MM.1S (cell line): ENCODE measurements around the gene MKRN2.
"Not testable (repeated sequence)": the region's sequence is repeated elsewhere in the genome, so short reads cannot be mapped to it uniquely, and the experiment has no call there.

Experiments
- DNase-seq: peaks from one replicate; pipeline ENCODE4 v3.0.0-alpha.2; 2015
- H2AFZ ChIP-seq: fragments of 300-600 bp; sonication (generic); 2 replicates; pipeline ENCODE4 v1.6.0; 2016; ENCODE audit warnings: antibody characterized with exemption, low read length
- H3F3A ChIP-seq: fragments of 300-600 bp; sonication (generic); 2 replicates; pipeline ENCODE4 v1.6.1; 2016; ENCODE audit warnings: mild to moderate bottlenecking, antibody characterized with exemption, low read length, moderate library complexity, mixed read lengths; ENCODE audit not compliant: insufficient read depth
- H3K27ac ChIP-seq: fragments of 300-600 bp; sonication (generic); 2 replicates; pipeline ENCODE4 v1.5.1; 2016; ENCODE audit warnings: mild to moderate bottlenecking, low read length
- H3K27me3 ChIP-seq: fragments of 300-600 bp; sonication (generic); replicated peaks from 2 replicates; pipeline ENCODE4 v1.6.0; 2016; ENCODE audit warnings: low read length; ENCODE audit not compliant: insufficient read depth
- H3K36me3 ChIP-seq: fragments of 300-600 bp; sonication (generic); replicated peaks from 2 replicates; pipeline ENCODE4 v1.6.1; 2016; ENCODE audit warnings: mild to moderate bottlenecking, low read length, mixed read lengths; ENCODE audit not compliant: insufficient read depth
- H3K4me1 ChIP-seq: fragments of 300-600 bp; sonication (generic); 2 replicates; pipeline ENCODE4 v1.6.1; 2016; ENCODE audit warnings: low read length, mixed read lengths
- H3K4me2 ChIP-seq: fragments of 300-600 bp; sonication (generic); 2 replicates; pipeline ENCODE4 v1.6.0; 2016; ENCODE audit warnings: low read depth, low read length
- H3K4me3 ChIP-seq: fragments of 300-600 bp; sonication (generic); 2 replicates; pipeline ENCODE4 v1.5.1; 2016; ENCODE audit warnings: low read length, mixed read lengths
- H3K79me2 ChIP-seq: fragments of 300-600 bp; sonication (generic); 2 replicates; pipeline ENCODE4 v1.6.1; 2016; ENCODE audit warnings: mixed run types, low read length, mixed read lengths
- H3K9ac ChIP-seq: fragments of 300-600 bp; sonication (generic); 2 replicates; pipeline ENCODE4 v1.6.1; 2016; ENCODE audit warnings: low read length, mixed read lengths
- H3K9me2 ChIP-seq: fragments of 300-600 bp; sonication (generic); replicated peaks from 2 replicates; pipeline ENCODE4 v1.6.1; 2016; ENCODE audit warnings: mild to moderate bottlenecking, low read length, mixed read lengths; ENCODE audit not compliant: insufficient read depth
- H3K9me3 ChIP-seq: fragments of 300-600 bp; sonication (generic); replicated peaks from 2 replicates; pipeline ENCODE4 v1.6.1; 2016; ENCODE audit warnings: mild to moderate bottlenecking, low read length, mixed read lengths; ENCODE audit not compliant: insufficient read depth
- H4K20me1 ChIP-seq: fragments of 300-600 bp; sonication (generic); 2 replicates; pipeline ENCODE4 v1.6.1; 2016; ENCODE audit warnings: mild to moderate bottlenecking, low read length, moderate library complexity, mixed read lengths; ENCODE audit not compliant: insufficient read depth
- EZH2 ChIP-seq: fragments of 300-600 bp; sonication (generic); optimal IDR thresholded peaks from 2 replicates; pipeline ENCODE3; 2017; ENCODE audit warnings: low read depth, mild to moderate bottlenecking, antibody characterized with exemption, low read length, mixed read lengths
- EZH2phosphoT487 ChIP-seq: fragments of 300-600 bp; sonication (generic); IDR thresholded peaks from 2 replicates; pipeline ENCODE4 v1.6.1; 2018; ENCODE audit warnings: antibody characterized with exemption, low read length
- TF ChIP-seq, protein P1 (sequence below): fragments of 300-600 bp; sonication (generic); IDR thresholded peaks from 2 replicates; pipeline ENCODE4 v1.5.1; 2016; ENCODE audit warnings: antibody characterized with exemption, low read length, mixed read lengths

The MKRN2 gene

DNA sequence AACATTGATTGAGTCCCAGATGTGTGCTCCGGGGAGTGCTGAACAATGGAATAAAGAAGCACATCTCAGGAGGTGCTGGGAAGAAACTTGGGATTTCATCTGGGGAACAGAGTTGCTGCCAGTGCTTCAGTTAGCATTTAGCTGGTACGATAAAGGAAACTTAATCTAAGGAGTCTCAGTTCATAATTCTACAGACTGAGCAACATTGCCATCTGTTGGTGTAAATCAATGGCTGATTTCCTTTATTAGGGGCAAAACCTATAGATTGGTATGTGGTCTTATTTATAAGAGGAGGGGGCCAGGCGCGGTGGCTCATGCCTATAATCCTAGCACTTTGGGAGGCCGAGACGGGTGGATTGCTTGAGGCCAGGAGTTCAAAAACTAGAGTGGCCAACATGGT is 20.5 kb upstream of the MKRN2 start:
- Histone ChIP-seq H3K27ac (no peak overlapping the region), H3K4me3 (no peak overlapping the region), H3K79me2 (no peaks in the 10 kb centered on the region), H3K9me2 (no peaks in the 10 kb centered on the region), H3K27me3 (no peaks in the 10 kb centered on the region), H2AFZ (no peak overlapping the region), H3F3A (no peaks in the 10 kb centered on the region), H3K36me3 (no peaks in the 10 kb centered on the region; the same call in 1 of the 2 replicates), H4K20me1 (no peaks in the 10 kb centered on the region), H3K9ac (no peak overlapping the region), H3K4me1 (no peaks in the 10 kb centered on the region), H3K9me3 (no peaks in the 10 kb centered on the region), H3K4me2 (no peak overlapping the region)
- no peak for DNase-seq
- no peak for TF ChIP-seq EZH2
- TF ChIP-seq, protein P1, sequence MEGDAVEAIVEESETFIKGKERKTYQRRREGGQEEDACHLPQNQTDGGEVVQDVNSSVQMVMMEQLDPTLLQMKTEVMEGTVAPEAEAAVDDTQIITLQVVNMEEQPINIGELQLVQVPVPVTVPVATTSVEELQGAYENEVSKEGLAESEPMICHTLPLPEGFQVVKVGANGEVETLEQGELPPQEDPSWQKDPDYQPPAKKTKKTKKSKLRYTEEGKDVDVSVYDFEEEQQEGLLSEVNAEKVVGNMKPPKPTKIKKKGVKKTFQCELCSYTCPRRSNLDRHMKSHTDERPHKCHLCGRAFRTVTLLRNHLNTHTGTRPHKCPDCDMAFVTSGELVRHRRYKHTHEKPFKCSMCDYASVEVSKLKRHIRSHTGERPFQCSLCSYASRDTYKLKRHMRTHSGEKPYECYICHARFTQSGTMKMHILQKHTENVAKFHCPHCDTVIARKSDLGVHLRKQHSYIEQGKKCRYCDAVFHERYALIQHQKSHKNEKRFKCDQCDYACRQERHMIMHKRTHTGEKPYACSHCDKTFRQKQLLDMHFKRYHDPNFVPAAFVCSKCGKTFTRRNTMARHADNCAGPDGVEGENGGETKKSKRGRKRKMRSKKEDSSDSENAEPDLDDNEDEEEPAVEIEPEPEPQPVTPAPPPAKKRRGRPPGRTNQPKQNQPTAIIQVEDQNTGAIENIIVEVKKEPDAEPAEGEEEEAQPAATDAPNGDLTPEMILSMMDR, result no peak
- no peak for TF ChIP-seq EZH2phosphoT487

DNA sequence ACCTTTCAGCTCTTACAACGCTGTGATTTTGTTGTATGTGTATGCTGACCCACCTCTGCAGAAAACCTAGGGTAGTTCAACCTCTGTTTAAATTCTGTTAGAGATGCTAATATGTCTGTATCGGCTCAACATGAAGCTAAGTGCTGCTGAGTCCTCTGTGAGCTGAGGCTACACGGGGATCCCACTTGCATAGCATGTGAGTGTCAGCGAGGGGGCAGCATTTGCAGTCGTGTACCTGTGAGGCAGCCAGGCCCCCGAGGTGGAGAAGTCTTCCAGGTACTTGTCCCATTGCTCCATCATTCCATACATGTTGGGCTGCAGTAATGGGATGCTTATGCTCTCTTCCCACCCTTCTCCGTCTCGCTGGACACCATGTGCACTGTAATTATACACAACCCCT is 15.3 kb upstream of the MKRN2 start:
- no peak for TF ChIP-seq EZH2
- TF ChIP-seq, protein P1, result no peak
- TF ChIP-seq EZH2phosphoT487, result no peak
- H3K36me3 ChIP-seq, result no peaks in the 10 kb centered on the region; the same call in 1 of the 2 replicates
- no peaks in the 10 kb centered on the region for H3K9me3 ChIP-seq
- peaks cover 7% of the 10 kb centered on the region for H3F3A ChIP-seq
- no peak overlapping the region for H2AFZ ChIP-seq
- no peaks in the 10 kb centered on the region for H3K79me2 ChIP-seq
- no peak overlapping the region for H3K9ac ChIP-seq
- H3K4me1 ChIP-seq, result peaks cover 15% of the 10 kb centered on the region
- no peaks in the 10 kb centered on the region for H4K20me1 ChIP-seq
- no peaks in the 10 kb centered on the region for H3K27me3 ChIP-seq
- H3K4me2 ChIP-seq, result no peak overlapping the region
- H3K9me2 ChIP-seq, result no peaks in the 10 kb centered on the region
- no peak overlapping the region for H3K4me3 ChIP-seq
- no peak for DNase-seq
- H3K27ac ChIP-seq, result peak overlapping the region; percentile 48; the same call in 1 of the 2 replicates

DNA sequence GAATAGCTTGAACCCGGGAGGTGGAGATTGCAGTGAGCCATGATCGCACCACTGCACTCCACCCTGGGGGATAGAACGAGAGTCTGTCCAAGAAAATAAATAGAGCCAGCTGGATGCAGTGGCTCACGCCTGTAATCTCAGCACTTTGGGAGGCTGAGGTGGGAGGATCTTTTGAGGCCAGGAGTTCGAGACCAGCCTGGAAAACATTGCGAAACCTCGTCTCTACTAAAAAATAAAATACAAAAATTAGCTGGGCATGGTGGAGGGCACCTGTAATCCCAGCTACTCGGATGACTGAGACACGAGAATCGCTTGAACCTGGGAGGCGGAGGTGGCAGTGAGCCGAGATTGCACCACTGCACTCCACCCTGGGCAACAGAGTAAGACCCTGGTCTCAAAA is 13.4 kb upstream of the MKRN2 start:
- H3F3A ChIP-seq, H2AFZ ChIP-seq, H3K27ac ChIP-seq, H3K79me2 ChIP-seq, DNase-seq, H3K9me3 ChIP-seq, H3K4me2 ChIP-seq, H3K9me2 ChIP-seq, H3K27me3 ChIP-seq, H3K4me3 ChIP-seq, H4K20me1 ChIP-seq, H3K9ac ChIP-seq, H3K36me3 ChIP-seq: not testable (repeated sequence)
- peaks cover 15% of the 10 kb centered on the region for H3K4me1 ChIP-seq

DNA sequence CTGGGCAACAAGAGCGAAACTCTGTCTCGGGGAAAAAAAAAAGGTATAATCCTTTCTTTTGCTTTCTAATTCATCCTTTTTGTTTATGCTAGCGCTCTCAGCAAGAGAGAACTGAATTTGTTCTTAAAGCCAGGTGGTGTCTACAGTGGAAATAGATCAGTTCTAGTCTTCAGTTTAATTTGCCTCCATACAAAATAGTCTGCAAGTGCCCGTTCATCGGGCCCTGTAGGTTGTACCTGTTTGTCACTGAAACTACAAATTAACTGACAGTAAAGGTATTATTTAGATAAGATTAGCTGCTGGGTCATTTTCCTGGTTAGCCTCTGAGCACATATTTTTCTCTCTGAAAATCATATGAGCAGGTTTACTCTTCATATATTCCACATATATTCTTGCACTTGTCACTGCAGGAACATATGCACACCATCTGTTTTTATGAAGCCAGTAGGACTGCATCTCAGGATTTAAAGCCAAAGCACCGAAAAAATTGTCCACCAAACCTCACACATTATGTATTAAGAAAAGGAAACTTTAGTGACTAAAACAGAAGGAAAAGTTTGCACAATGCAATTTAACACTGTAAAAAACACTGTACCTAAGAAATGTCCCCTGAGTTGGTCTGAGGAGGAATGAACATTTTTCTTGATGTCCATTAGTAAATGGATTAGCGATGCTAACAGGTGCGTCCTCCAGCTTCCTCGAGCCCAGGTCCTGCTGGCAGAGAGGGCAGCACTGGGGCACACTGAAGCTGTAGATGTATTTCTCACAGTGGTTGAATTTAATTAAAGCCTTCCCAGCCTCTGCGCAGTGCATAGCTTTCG is 12.0 kb upstream of the MKRN2 start:
- no peaks in the 10 kb centered on the region for H3K9me3 ChIP-seq
- no peak overlapping the region for H2AFZ ChIP-seq
- peaks cover 7% of the 10 kb centered on the region for H3F3A ChIP-seq
- H4K20me1 ChIP-seq, result no peaks in the 10 kb centered on the region
- H3K9me2 ChIP-seq, result no peaks in the 10 kb centered on the region
- TF ChIP-seq, protein P1, result no peak
- TF ChIP-seq EZH2, result no peak
- TF ChIP-seq EZH2phosphoT487, result no peak
- no peak overlapping the region for H3K4me2 ChIP-seq
- DNase-seq, result no peak
- H3K36me3 ChIP-seq, result no peaks in the 10 kb centered on the region; the same call in 1 of the 2 replicates
- peaks cover 15% of the 10 kb centered on the region for H3K4me1 ChIP-seq
- H3K27ac ChIP-seq, result no peak overlapping the region
- H3K4me3 ChIP-seq, result no peak overlapping the region
- H3K9ac ChIP-seq, result no peak overlapping the region
- H3K27me3 ChIP-seq, result no peaks in the 10 kb centered on the region
- H3K79me2 ChIP-seq, result no peaks in the 10 kb centered on the region
